Measurements from ENCODE around the gene THBD.

Gene THBD

DNA sequence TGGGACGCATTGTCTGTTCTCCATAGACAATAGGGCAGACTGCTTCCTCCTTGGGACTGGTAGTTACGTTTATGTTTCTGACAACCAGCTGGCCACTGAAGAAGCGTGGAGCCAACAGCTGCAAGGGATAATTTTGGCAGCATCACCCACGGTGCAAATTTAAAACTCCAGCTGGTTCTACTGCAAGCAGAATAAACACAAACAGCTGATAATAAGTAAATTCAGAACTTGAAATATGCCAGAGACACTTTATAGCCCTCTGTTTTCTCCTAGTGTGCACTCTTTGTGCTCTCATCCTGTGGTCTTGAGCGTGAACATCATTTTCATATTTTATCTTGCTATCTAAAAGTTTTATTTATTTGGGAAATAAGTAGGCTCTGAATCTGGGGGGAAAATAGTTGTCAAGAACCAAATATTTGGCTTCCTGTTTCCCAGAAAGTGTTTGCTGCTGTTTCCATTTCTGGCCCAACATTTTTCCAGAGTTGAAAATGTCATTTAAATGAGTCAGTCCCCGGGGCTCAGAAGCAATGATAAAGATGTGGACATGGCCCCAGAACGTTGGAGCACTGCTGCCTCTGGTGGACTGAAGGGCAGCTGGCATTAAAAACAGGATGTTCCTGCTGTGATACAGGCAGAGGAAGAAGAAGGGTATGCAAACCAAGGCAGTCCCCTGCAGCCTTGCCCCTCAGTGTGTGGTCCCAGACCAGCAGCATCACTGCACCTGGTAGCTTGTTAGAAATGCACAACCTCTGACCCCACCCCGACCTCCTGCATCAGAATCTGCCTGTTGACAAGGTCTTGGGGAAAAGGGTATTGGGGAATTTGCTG is 12.5 kb upstream of the THBD start:
- no peak for DNase-seq (ENCODE audit: low read depth)

DNA sequence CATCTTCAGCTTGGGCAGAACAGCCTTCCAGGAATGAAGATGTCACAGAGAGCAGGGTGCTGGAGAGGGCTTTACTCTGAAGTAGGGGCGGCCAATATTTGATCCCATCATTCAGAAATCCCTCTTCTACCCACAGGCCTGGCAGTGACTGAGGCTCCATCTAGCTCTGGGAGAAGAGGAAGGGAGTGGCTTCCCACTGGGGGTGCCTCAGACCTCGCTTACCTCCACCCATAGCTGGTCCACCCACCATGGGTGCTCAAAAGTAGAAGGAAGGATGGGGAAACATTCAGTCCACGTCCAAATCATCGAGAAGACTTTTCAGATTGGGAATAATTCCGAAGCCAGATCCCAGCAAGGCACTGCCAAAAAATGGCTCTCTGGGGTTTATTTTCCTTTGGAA is 11.8 kb upstream of the THBD start:
- DNase-seq (ENCODE audit: low read depth): no peak

GRCh38 chr20:23060629-23061028 is 11.2 kb upstream of the THBD start:
- no peak for DNase-seq (ENCODE audit: low read depth)

DNA sequence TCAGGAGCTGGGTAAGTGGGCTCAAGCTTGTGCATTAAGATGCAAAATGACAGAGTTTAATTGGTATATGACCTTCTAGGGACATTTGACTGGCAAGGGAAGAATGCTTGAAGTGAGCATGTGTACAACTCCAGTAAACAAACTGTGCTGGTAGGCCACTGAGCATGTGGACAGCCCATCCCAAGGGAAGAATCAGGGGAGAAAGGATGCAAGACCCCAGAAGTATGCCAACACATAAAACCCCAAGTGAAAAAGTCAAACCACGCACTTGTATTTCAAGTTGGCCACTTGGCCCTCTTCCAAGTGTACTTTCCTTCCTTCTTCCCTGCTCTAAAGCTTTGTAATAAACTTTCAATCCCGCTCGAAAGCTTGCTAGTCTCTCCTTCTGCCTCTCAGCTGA is 10.4 kb upstream of the THBD start:
- DNase-seq (ENCODE audit: low read depth): no peak

DNA sequence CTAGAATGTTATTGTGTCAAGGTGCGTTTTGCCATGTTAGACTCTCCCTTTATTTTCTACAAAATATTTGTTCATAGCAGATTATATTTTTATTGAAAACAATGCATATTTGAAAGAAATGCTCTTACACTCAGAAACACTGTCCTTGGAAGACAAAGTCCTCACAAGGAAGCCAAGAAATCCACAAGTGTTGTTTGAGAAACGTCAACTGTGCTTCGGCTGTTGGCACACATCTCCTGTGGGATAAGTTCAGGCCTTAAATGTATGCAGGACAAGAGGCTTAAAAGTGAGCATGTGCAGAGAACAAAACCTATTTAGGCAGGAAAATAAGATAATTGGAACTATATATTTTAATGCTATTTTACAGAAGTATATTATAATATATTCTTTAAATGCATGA is 9.5 kb upstream of the THBD start:
- DNase-seq (ENCODE audit: low read depth): no peak

- no peak for DNase-seq (ENCODE audit: low read depth)
Measured at GRCh38 chr20:23058240-23058639, 8.8 kb upstream of the THBD start.

DNA sequence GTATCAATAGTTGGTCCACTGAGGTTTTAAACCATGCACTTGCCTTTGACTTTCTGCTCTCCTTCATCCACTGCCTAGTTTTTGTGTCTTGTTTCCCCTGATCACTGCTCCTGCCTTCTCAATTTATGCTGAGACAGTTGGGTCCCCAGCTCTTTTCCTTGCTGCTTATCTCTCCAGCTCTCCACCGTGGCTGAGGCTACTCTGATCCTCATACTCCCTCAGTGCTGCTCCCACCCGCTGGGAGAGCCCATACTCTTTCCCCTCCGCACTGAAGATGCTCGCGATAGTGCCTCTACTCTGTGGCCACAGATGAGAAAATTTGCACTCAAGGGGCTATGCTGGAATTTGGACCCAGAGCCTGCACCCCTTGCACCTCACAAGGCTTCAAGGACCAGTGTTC is 3.4 kb upstream of the THBD start:
- DNase-seq (ENCODE audit: low read depth): no peak

GRCh38 chr20:23050847-23051627 is 1.6 kb upstream of the THBD start:
- DNase-seq (ENCODE audit: low read depth): no peak

DNA sequence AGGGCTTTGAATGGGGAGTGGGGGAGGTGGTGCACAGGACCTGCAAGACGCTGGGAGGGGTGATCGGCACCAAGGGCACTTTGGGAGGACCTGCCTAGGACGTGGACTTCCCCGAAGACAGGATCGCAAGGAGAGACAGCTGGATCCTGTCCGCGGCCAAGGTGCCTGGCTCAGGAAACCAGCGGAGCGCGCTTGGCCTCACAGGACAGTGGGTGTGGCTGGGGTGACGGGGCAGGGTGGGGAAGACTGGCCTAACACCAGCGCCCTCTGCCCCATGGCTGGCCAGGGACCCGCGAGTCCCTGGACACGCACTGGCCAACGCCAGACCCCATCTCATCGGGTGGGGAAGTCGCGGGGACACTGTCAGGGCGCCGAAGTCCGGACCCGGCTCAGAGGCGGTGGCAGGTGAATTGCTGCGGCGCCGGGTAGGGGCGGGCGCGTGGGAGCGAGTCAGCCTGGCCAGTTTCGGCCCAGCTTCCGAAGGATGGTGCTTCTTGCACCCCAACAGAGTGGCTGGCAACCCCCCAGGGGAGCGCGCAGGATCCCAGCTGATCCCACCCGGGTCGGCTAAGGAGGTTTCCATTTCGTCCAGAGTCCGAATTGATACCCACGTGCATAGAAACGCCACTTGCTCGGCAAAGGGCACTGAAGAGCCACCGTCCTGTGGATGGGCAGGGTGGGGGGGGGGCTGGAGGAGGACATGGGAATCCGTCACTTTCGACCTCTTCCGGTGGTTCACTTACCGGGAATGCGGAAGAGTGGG is 785 bp upstream of the THBD start:
- DNase-seq (ENCODE audit: low read depth): no peak

- DNase-seq (ENCODE audit: low read depth): no peak
Measured at GRCh38 chr20:23048283-23049200, 930 bp downstream of the THBD start.

DNA sequence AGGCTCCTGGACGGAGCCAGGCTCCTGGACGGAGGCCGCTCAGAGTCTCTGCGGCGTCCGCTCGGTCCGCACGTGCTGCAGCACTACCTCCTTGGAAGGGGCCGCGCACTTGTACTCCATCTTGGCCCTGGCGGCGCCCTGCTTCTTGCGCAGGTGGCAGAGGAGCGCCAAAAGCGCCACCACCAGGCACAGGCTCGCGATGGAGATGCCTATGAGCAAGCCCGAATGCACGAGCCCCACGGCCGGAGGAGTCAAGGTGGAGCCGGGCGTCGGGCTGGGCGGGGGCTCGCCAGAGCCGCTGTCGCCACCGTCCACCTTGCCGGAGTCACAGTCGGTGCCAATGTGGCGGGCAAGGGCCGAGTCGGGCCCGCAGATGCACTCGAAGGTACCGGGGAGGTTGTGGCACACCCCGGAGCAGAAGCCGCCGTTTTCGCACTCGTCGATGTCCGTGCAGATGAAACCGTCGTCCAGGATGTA is 1.7 kb downstream of the THBD start:
- DNase-seq (ENCODE audit: low read depth): no peak

GRCh38 chr20:23047001-23047737 is 2.3 kb downstream of the THBD start:
- DNase-seq (ENCODE audit: low read depth): no peak

GRCh38 chr20:23046431-23046830 is 3.0 kb downstream of the THBD start:
- DNase-seq (ENCODE audit: low read depth): no peak

- no peak for DNase-seq (ENCODE audit: low read depth)
Measured at GRCh38 chr20:23043376-23043775, 6.1 kb downstream of the THBD start.

- no peak for DNase-seq (ENCODE audit: low read depth)
Measured at GRCh38 chr20:23042270-23042669, 7.2 kb downstream of the THBD start.

GRCh38 chr20:23039885-23040508 is 9.5 kb downstream of the THBD start:
- DNase-seq (ENCODE audit: low read depth): no peak

GRCh38 chr20:23039136-23039875 is 10.2 kb downstream of the THBD start:
- DNase-seq (ENCODE audit: low read depth): no peak

DNA sequence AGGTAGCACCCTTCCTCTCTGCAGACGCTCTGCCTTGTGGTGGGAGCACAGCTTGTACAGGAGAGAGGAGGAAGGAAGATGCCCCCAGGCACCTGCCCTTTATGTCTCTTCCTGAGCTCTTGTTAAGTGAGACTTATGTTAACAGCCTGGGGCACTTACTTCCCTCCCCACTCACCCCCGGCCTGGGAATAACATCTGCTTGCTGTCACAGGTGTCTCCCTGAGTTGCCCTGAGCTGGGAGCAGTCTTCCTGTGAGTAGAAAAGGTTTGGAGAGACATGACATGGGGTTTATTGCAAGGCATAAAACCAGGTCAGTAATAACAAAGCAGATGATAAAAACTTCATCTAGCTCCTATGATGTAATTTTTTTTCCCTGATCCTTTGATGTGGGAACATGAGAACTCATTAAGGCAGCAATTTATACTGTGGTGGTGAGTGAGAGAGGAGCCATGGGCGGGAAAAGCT is 12.4 kb downstream of the THBD start:
- DNase-seq (ENCODE audit: low read depth): no peak

- no peak for DNase-seq (ENCODE audit: low read depth)
Measured at GRCh38 chr20:23036371-23036770, 13.1 kb downstream of the THBD start.

Data from T-helper 22 cell (primary cell).